ENCODE results near the gene MCTP1. TPM values are rescaled to one million over a fixed set of nuclear protein-coding genes. Genes with fewer than 3 reads are reported as not detected.

MCTP1 gene
- polyA plus RNA-seq, 3 donors = 34.4 to 72.9 (median 55.5) TPM

- Histone ChIP-seq H3K36me3 (replicated peaks in 1 of 2; ENCODE audit: control insufficient read depth in 1 of 2, insufficient read depth in 2 of 2, low read length in 2 of 2) (peaks cover 11 to 25% of the 10 kb centered on the region in 2 donors), H3K79me2 (ENCODE audit: insufficient read depth, low read length) (no peaks in the 10 kb centered on the region), H2AFZ (ENCODE audit: insufficient read depth, low read depth, low read length, poor library complexity, severe bottlenecking) (no peak overlapping the region), H3K4me3 (replicated peaks in 1 of 3; ENCODE audit: low read depth in 2 of 3, low read length in 3 of 3) (no peak overlapping the region), H3K27me3 (ENCODE audit: control insufficient read depth in 2 of 2, insufficient read depth in 2 of 2, low read length in 2 of 2) (no peaks in the 10 kb centered on the region), H3K9ac (ENCODE audit: insufficient read depth, low read length, poor library complexity, severe bottlenecking) (no peak overlapping the region), H3K9me3 (replicated peaks in 1 of 2; ENCODE audit: control insufficient read depth in 1 of 2, insufficient read depth in 1 of 2, low read length in 2 of 2) (no peaks in the 10 kb centered on the region), H4K20me1 (ENCODE audit: insufficient read depth, low read length) (peaks cover 67% of the 10 kb centered on the region), H3K4me2 (replicated peaks; ENCODE audit: extremely low read depth, low read length, poor library complexity, severe bottlenecking) (peak overlapping the region; percentile 2), H3K27ac (ENCODE audit: low read depth in 1 of 2, low read length in 2 of 2) (peak overlapping the region in 1 of 2 donors; percentile 58), H3K4me1 (ENCODE audit: control insufficient read depth in 1 of 2, insufficient read depth in 2 of 2, low read length in 2 of 2) (peaks cover 27% of the 10 kb centered on the region in 2 donors)
- peak; percentile 12 to 73 (median 44) for DNase-seq
- no peaks in the 10 kb centered on the region for H3K9me3 Mint-ChIP-seq
- peaks cover 15 to 22% of the 10 kb centered on the region in 2 donors for H3K36me3 Mint-ChIP-seq
- H3K4me1 Mint-ChIP-seq = peaks cover 31% of the 10 kb centered on the region
- peak overlapping the region; percentile 4 to 87 (median 76) for H3K27ac Mint-ChIP-seq
- WGBS (ENCODE audit: insufficient coverage) = 33% methylated on average over 2 of the region's 2 CpGs
- no peaks in the 10 kb centered on the region for H3K27me3 Mint-ChIP-seq (ENCODE audit: low read depth in 3 of 3)
- intact Hi-C loops (cut with micrococcal nuclease) = no loop called here
- peak overlapping the region in 1 of 2 donors; percentile 43 for H3K4me3 Mint-ChIP-seq
- TF ChIP-seq CTCF (IDR thresholded peaks at IDR 0.05) = no peak
Measured at GRCh38 chr5:94945656-94946055, 339.2 kb downstream of the MCTP1 start.

GRCh38 chr5:94944160-94944559 is 340.7 kb downstream of the MCTP1 start:
- intact Hi-C loops (cut with micrococcal nuclease) = no loop called here

More at GRCh38 chr5:94944160-94944559, 340.7 kb downstream of the MCTP1 start:
- TF ChIP-seq CTCF (IDR thresholded peaks at IDR 0.05) = no peak
- Histone ChIP-seq H3K4me1 (ENCODE audit: control insufficient read depth in 1 of 2, insufficient read depth in 2 of 2, low read length in 2 of 2) (peaks cover 27% of the 10 kb centered on the region in 2 donors), H3K4me3 (replicated peaks in 1 of 3; ENCODE audit: low read depth in 2 of 3, low read length in 3 of 3) (no peak overlapping the region), H3K9me3 (replicated peaks in 1 of 2; ENCODE audit: control insufficient read depth in 1 of 2, insufficient read depth in 1 of 2, low read length in 2 of 2) (no peaks in the 10 kb centered on the region), H3K27ac (ENCODE audit: low read depth in 1 of 2, low read length in 2 of 2) (no peak overlapping the region), H3K36me3 (replicated peaks in 1 of 2; ENCODE audit: control insufficient read depth in 1 of 2, insufficient read depth in 2 of 2, low read length in 2 of 2) (peaks cover 21 to 27% of the 10 kb centered on the region in 2 donors), H4K20me1 (ENCODE audit: insufficient read depth, low read length) (peaks cover 63% of the 10 kb centered on the region), H3K27me3 (ENCODE audit: control insufficient read depth in 2 of 2, insufficient read depth in 2 of 2, low read length in 2 of 2) (no peaks in the 10 kb centered on the region), H2AFZ (ENCODE audit: insufficient read depth, low read depth, low read length, poor library complexity, severe bottlenecking) (no peak overlapping the region), H3K4me2 (replicated peaks; ENCODE audit: extremely low read depth, low read length, poor library complexity, severe bottlenecking) (no peak overlapping the region), H3K79me2 (ENCODE audit: insufficient read depth, low read length) (no peaks in the 10 kb centered on the region), H3K9ac (ENCODE audit: insufficient read depth, low read length, poor library complexity, severe bottlenecking) (no peak overlapping the region)
- Mint-ChIP-seq H3K27ac (no peak overlapping the region), H3K9me3 (no peaks in the 10 kb centered on the region), H3K27me3 (ENCODE audit: low read depth in 3 of 3) (no peaks in the 10 kb centered on the region), H3K4me1 (peaks cover 31% of the 10 kb centered on the region), H3K4me3 (no peak overlapping the region), H3K36me3 (peaks cover 20 to 21% of the 10 kb centered on the region in 2 donors)
- peak in 1 of 3 donors; percentile 7 for DNase-seq
